ENCODE data around the gene KCTD15.

- TF ChIP-seq CTCF (conservative IDR thresholded peaks at IDR 0.05; ENCODE audit: low read length) (no peak), EZH2phosphoT487 (IDR thresholded peaks at IDR 0.05; ENCODE audit: borderline replicate concordance) (no peak)
Measured at GRCh38 chr19:33865306-33865705, 68.6 kb downstream of the KCTD15 start.

Measured in Loucy (cell line).